ENCODE data around the gene ACSF3.
A peak's percentile ranks its signal among the peaks of the same experiment; 100 is the strongest.

The ACSF3 gene

GRCh38 chr16:89093602-89094251 is at the start of gene ACSF3:
Gene ACSF3 (plus strand): TSS chr16:89093852. CDS start chr16:89100682, 6,830 bp downstream.
- DNase-seq = peak; percentile 61

GRCh38 chr16:89044418-89045180 is 49.1 kb upstream of the ACSF3 start:
- DNase-seq = no peak

- DNase-seq = no peak
Observed at GRCh38 chr16:89045181-89045815, 48.4 kb upstream of the ACSF3 start.

DNA sequence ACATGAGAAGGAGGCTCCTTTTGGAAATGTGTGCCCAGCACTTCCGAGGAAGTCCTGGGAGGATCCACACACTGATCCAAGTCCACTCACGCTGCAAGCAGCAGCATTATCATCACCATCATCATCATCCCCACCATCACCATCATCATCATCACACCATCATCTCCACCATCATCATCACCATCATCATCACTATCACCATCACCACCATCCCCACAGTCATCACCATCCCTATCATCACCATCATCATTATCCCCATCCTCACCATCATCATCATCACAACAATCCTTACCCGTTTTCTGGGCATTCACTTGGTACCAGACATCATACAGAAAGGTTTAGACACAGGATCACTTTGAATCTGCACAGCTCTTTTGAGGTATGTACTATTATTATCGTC is 47.8 kb upstream of the ACSF3 start:
- no peak for DNase-seq

- DNase-seq = no peak
Observed at GRCh38 chr16:89046491-89046890, 47.2 kb upstream of the ACSF3 start.

DNA sequence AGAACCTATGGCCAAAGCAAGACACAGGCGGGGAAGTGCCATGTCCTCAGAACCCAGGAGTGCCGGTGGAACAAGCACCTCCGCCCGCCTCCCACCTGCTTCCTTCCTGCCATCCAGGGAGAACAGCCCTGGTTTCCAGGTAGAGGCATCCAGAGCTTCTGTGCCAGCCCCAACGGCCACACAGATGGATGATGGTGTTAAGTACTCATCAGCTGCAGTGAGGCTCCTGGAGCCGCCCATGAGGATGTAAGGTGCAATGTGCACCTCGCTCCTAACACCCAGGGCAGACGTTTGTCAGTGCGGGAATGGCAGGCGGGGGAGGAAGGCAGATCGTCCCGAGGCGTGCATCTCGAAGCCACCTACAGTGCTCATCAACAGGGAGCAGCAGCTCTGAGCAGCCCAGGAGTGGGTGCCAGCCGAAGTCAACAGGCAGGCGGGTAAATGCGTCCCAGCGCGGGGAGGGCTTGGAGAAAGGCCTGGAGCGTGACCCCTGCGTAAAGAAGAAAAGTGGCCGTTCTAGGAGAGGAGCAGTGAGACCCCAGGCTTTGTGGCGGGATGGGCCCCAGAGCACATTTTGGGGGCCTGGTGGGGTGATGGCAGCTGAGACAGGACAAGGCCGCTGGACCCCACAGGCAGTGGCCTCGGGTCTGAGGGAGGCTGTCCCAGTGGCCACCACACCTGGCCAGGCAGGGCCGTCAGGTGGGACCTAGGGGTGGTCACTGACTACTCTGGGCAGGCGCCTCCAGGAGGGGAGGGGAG is 46.1 kb upstream of the ACSF3 start:
- DNase-seq = no peak

DNA sequence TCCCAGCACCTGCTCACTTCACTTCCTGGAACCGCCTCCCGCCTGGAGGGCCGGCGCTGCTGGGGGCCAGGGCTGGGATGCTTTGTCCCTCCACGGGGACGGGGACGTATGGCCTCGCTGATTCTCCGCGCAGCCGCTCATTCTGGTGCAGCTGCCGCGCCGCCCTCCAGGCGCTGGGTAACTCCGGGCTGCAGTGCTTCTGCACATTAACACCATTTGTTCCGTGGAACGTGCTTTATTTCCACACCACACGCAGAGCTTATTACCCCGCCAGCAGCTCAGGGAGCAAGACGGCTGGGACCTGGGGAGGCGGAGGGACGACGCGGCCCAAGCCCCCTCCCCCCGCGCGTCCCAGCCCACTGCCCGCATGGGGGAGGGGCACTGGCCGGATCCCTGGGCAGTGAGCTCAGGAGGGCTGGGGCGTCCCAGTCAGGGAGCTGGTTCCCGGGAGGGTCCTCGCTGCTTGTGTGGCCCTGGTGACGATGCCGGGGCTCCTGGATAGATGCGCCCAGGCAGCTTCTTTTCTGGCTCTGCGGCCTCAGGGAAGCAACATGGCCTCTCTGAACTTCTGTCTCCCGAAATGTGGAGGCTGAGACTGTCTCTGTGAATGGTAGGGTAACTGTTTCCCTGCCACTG is 45.4 kb upstream of the ACSF3 start:
- no peak for DNase-seq

DNA sequence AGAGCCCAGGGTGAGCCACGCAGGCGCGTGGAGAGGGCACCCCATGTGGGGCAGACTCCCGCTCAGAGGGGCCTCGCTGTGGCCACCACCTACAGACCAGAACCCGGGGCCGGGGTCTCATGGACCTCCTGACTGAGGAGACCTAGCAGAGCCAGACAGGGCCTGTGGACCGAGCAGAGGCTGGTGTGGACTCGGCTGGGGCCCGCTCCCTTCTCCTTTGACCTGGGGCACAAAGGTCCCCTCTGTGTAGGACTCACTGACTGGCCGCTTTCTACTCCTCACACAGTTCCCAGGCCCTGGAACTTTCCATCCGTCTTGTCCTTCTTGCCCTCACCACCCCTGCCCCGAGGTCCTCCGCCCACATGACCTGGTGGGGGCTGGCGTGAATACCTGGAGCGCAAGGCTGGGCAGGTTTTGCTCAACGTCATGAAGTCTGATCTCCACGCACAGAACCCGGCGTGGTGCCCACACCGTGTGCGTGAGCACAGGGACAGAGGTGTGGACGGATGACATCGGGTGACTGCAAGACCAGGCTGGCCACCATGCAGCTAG is 44.7 kb upstream of the ACSF3 start:
- DNase-seq = no peak

- no peak for DNase-seq
Observed at GRCh38 chr16:89049484-89050118, 44.1 kb upstream of the ACSF3 start.

GRCh38 chr16:89050119-89050867 is 43.4 kb upstream of the ACSF3 start:
- no peak for DNase-seq

DNA sequence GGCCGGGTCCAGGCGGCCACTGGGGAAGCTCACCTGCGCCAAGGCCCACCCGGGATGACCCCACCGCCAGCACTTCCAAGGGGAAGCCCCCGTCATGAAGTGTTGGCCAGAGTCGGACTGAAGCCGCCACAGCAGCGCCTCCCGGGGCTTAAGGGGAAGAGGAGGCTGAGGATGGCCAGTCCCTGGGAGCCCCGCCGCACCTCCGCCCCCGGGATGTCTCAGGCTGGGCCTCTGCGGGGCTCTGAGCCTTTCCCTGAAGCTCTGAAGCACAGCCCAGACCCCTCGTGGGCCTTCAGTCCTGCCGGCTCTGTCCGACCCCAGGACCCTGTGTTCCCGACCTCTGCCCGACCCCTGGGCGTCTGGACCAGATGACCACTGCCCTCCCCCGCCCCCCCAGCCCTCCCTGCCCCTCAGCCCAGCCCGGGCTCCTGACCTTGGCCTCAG is 42.8 kb upstream of the ACSF3 start:
- no peak for DNase-seq

DNA sequence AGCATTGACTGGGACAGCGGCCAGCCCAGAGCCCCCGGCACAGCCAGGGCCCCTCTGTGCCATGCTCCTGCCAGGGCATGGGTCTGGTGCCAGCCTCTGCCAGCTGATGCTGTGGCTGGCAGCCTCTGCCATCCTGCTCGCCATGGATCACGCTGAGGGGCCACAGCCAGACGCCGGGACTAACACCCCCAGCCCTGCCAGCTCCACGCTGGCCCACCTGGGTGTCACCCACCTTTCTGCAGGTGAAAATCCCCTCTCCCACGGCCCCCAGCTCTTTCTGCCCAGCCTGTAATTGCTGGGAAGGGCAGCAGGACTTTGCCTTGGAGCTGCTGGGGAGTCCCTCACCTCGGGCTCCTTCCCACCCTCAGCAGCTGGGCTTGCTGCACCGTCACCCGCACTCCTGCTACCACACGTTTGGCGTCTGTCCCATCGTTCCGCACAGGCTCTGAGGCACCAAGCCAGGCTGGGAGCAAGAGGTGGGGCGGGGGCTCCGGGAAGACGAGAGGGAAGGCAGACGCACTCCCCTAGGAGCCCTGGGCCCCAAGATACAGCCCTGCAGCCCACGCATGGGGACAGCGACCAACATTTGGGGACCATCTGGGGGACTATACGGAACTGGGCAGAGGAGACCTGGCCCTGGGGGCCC is 42.0 kb upstream of the ACSF3 start:
- DNase-seq = no peak

GRCh38 chr16:89052191-89052889 is 41.3 kb upstream of the ACSF3 start:
- no peak for DNase-seq

DNA sequence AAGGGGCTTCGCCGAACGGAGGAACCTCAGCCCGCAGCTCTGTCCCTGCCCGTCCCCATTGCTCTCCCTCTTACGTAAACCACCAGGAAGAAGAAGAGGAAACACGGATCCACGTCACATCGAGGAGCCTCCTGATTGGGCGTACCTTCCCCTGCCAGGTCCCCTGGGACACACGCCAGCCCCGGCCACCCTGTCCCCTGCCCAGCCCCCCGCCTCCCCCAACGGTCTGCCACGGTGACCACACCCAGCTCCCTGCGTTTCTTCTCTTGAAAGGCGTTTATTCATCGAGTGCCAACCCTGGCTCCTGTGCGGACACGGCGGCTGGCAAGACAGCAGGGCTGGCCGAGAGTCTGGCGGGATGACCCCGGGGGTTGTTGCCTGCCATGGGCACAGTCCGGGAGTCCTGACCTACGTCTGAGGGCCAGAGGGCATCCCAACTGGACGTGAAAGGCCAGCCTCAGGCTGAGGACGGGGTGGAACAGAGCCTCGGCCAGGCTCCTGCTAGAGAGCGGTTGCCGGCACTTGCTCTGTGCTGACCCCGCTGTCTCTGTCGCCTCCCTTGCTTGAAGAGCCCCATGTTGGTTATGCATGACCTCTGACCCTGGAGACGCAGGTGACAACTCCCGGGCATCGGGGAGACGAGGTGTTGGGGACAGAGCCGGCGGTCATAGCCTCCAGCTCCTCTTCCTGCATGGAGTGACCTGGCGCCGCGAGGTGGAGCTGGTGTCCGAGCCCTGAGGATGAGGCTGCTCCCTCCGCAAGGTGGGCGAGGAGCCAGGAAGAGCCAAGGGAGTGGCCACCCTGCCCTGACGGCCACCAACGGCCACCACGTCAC is 40.5 kb upstream of the ACSF3 start:
- no peak for DNase-seq

DNA sequence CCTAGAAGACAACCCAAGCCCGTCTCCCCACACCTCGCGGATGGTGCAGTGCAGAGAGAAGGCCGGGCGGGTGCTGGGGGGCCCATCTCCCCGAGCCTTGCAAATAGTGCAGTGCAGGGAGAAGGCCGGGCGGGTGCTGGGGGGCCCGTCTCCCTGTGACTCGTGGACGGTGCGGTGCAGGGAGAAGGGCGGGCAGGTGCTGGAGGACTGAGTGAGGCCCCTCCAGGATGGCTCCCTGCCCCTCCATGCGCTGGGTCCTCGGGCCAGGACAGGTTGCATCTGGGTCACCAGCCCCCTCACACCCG is 40.0 kb upstream of the ACSF3 start:
- no peak for DNase-seq

- no peak for DNase-seq
Observed at GRCh38 chr16:89054261-89054661, 39.4 kb upstream of the ACSF3 start.

DNA sequence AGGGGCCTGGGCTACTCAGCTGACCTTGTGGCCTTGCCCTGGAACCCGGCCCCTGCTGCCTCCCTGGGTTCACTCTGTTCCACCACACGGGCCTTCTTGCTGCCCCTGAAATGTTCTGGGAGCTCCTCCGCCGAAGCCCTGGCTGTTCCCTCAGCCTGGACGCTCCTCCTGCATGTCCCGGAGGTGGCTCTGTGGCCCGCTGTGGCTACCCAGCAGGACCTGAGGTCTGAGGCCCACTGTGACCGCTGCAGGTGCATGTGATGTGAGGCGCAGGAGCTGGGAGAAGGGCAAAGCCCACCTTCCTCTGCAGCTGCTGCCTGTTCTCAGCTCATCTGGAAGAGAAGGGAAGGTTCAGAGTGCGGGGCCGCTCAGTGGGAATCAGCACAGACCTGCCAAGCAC is 38.9 kb upstream of the ACSF3 start:
- no peak for DNase-seq

- DNase-seq = no peak
Observed at GRCh38 chr16:89055313-89055712, 38.3 kb upstream of the ACSF3 start.

- DNase-seq = no peak
Observed at GRCh38 chr16:89055894-89056555, 37.6 kb upstream of the ACSF3 start.

All from fibroblast of skin of right quadriceps (primary cell).